ENCODE results near the gene DNAH11.
A peak's percentile ranks its signal among the peaks of the same experiment; 100 is the strongest.

DNA sequence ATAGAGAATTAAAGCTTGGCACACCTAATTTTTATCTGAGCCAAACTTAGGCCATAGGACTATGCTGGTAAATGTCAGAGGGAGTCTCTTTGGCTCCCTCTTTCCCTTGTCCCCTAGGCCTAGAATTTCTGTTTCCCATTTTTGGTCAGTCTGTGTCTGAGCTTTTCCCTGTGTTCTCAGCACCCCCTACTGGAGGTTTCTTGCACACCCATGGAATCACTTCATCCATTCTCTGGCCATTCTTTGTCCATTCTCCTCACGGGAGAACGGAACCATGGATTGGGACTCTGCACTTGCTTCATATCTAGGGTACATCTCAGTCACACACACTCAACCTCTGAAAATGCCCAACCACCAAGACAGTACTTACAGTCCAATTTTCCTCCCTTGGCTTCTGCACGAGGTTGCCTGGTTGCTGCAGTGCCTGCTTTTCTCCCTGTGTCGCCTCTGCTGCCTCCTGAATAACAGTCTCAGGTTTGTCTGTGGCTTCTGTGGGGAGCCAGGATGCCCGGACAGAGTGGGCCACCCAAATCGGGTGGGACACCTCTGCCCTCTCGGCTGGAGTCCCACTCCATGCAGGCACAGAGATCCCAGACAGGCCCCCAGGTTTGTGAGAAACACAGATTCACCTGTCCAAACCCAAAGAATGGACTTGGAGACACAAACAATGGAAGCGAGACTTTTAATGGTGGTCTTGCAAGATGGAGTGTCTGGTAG is 35.1 kb upstream of the DNAH11 start:
- peak; percentile 71 for TF ChIP-seq CTCF (conservative IDR thresholded peaks at IDR 0.05; ENCODE audit: low read depth, low read length)
- no peak for TF ChIP-seq EZH2 (IDR thresholded peaks at IDR 0.05; ENCODE audit: borderline replicate concordance, low read depth, low read length, poor library complexity, severe bottlenecking)
